OCI-LY7 (cell line): ENCODE data around the gene METTL27. TPM values are rescaled to one million over a fixed set of nuclear protein-coding genes. Genes with fewer than 3 reads are reported as not detected.

Experiments
- BruUV-seq: library from RNA; stranded (reverse); fragments of 400-500 nt; replicated peaks from 2 replicates; lab custom pipeline; 2021; lab: Mats Ljungman, UMichigan
- CTCF ChIA-PET: fragments of 300-600 bp; sonication (Branson Sonifier 250); formaldehyde crosslinking; loops from one replicate; lab custom pipeline; 2022; ENCODE audit warnings: antibody characterized with exemption; ENCODE audit not compliant: unreplicated experiment; lab: Charles Lee
- POLR2A ChIA-PET: fragments of 300-600 bp; sonication (Branson Sonifier 250); formaldehyde crosslinking; loops from one replicate; lab custom pipeline; 2022; ENCODE audit warnings: antibody characterized with exemption; lab: Charles Lee
- DNase-seq: peaks from one replicate; pipeline ENCODE4 v3.0.0-alpha.2; 2015; ENCODE audit warnings: low spot score
- H2AFZ ChIP-seq: fragments of 200-600 bp; sonication (generic), shearing (Covaris generic); 2 replicates; pipeline ENCODE4 v1.6.1; 2014; ENCODE audit warnings: mild to moderate bottlenecking, antibody characterized with exemption, low read length, moderate library complexity
- H3K27ac ChIP-seq: fragments of 200-600 bp; sonication (generic); 2 replicates; pipeline ENCODE4 v1.5.1; 2014; ENCODE audit warnings: mixed run types, low read depth, mild to moderate bottlenecking, moderate library complexity, low read length, inconsistent platforms; ENCODE audit not compliant: poor library complexity, severe bottlenecking
- H3K36me3 ChIP-seq: fragments of 200-600 bp; sonication (generic); 2 replicates; pipeline ENCODE4 v1.6.1; 2014; ENCODE audit warnings: mild to moderate bottlenecking, antibody characterized with exemption, low read length, moderate library complexity, mixed read lengths; ENCODE audit not compliant: insufficient read depth
- H3K4me1 ChIP-seq: fragments of 200-600 bp; sonication (generic); 2 replicates; pipeline ENCODE4 v1.5.1; 2014; ENCODE audit warnings: mild to moderate bottlenecking, low read length; ENCODE audit not compliant: insufficient read depth, poor library complexity, severe bottlenecking
- H3K4me2 ChIP-seq: fragments of 200-600 bp; sonication (generic); 2 replicates; pipeline ENCODE4 v1.6.1; 2014; ENCODE audit warnings: mild to moderate bottlenecking, low read length
- H3K4me3 ChIP-seq: fragments of 200-600 bp; sonication (generic); 2 replicates; pipeline ENCODE4 v1.5.1; 2014; ENCODE audit warnings: mild to moderate bottlenecking, low read depth, low read length; ENCODE audit not compliant: poor library complexity, severe bottlenecking
- H3K79me2 ChIP-seq: fragments of 200-600 bp; sonication (generic); 2 replicates; pipeline ENCODE4 v1.6.1; 2016; ENCODE audit warnings: low read depth, mild to moderate bottlenecking, low read length, moderate library complexity, mixed read lengths; ENCODE audit not compliant: insufficient read depth
- H3K9me2 ChIP-seq: fragments of 200-600 bp; sonication (generic); 2 replicates; pipeline ENCODE4 v1.6.1; 2016; ENCODE audit warnings: mild to moderate bottlenecking, low read length, mixed read lengths; ENCODE audit not compliant: insufficient read depth
- H3K9me3 ChIP-seq: fragments of 200-600 bp; sonication (generic); 2 replicates; pipeline ENCODE4 v1.6.1; 2014; ENCODE audit warnings: mild to moderate bottlenecking, mixed run types, low read length, mixed read lengths
- H4K20me1 ChIP-seq: fragments of 200-600 bp; sonication (generic); 2 replicates; pipeline ENCODE4 v1.6.1; 2014; ENCODE audit warnings: mild to moderate bottlenecking, antibody characterized with exemption, low read length, moderate library complexity, mixed read lengths; ENCODE audit not compliant: insufficient read depth
- EZH2phosphoT487 ChIP-seq: fragments of 200-600 bp; sonication (generic); IDR thresholded peaks from 2 replicates; pipeline ENCODE4 v1.6.1; 2018; ENCODE audit warnings: low read depth, borderline replicate concordance, mild to moderate bottlenecking, mixed run types, antibody characterized with exemption, low read length, moderate library complexity, mixed read lengths
- intact Hi-C: fragments of 100-400 bp; cut with micrococcal nuclease; formaldehyde crosslinking; loops from one replicate; pipeline ENCODE4 v1.10.0; 2022; ENCODE audit not compliant: unreplicated experiment
- total RNA-seq, 2 experiments: library from RNA; depleted of rRNA in 1 of 2; stranded (reverse); fragments of >200 nt in 1 of 2; shearing (Covaris generic) in 1 of 2; gene quantifications; 2 replicates each; pipeline ENCODE4 v1.2.3, GENCODE V29; 2014 to 2022
- TF ChIP-seq, protein P1 (sequence below): fragments of 200-600 bp; sonication (generic); conservative IDR thresholded peaks from 2 replicates; pipeline ENCODE4 v1.5.1; 2014; ENCODE audit warnings: mild to moderate bottlenecking, antibody characterized with exemption, low read length, moderate library complexity, mixed read lengths

Gene METTL27
- total RNA-seq, 2 experiments from 2014 or later, result 0.92 to 2.1 TPM

DNA sequence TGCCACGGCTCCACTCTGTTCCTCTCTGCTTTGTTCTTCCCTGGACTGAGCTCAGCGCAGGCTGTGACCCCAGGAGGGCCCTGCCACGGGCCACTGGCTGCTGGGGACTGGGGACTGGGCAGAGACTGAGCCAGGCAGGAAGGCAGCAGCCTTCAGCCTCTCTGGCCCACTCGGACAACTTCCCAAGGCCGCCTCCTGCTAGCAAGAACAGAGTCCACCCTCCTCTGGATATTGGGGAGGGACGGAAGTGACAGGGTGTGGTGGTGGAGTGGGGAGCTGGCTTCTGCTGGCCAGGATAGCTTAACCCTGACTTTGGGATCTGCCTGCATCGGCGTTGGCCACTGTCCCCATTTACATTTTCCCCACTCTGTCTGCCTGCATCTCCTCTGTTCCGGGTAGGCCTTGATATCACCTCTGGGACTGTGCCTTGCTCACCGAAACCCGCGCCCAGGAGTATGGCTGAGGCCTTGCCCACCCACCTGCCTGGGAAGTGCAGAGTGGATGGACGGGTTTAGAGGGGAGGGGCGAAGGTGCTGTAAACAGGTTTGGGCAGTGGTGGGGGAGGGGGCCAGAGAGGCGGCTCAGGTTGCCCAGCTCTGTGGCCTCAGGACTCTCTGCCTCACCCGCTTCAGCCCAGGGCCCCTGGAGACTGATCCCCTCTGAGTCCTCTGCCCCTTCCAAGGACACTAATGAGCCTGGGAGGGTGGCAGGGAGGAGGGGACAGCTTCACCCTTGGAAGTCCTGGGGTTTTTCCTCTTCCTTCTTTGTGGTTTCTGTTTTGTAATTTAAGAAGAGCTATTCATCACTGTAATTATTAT, 10.3 kb downstream of the METTL27 start:
- intact Hi-C loops, result no loop called here
- Histone ChIP-seq H3K9me3 (no peaks in the 10 kb centered on the region), H3K4me3 (no peak overlapping the region), H2AFZ (no peak overlapping the region), H3K27ac (no peak overlapping the region), H3K36me3 (no peaks in the 10 kb centered on the region), H3K4me1 (peaks cover 12% of the 10 kb centered on the region), H4K20me1 (no peaks in the 10 kb centered on the region), H3K4me2 (no peak overlapping the region), H3K79me2 (no peaks in the 10 kb centered on the region), H3K9me2 (no peaks in the 10 kb centered on the region)
- ChIA-PET CTCF (no interaction called here), POLR2A (interaction anchor here (1.4 kb wide), 1 partner anchor 11 kb away, joined by 8 read pairs; the partner anchor contains the start of gene METTL27)
- no peak for DNase-seq
- BruUV-seq, result no TSS peak
- TF ChIP-seq, protein P1, sequence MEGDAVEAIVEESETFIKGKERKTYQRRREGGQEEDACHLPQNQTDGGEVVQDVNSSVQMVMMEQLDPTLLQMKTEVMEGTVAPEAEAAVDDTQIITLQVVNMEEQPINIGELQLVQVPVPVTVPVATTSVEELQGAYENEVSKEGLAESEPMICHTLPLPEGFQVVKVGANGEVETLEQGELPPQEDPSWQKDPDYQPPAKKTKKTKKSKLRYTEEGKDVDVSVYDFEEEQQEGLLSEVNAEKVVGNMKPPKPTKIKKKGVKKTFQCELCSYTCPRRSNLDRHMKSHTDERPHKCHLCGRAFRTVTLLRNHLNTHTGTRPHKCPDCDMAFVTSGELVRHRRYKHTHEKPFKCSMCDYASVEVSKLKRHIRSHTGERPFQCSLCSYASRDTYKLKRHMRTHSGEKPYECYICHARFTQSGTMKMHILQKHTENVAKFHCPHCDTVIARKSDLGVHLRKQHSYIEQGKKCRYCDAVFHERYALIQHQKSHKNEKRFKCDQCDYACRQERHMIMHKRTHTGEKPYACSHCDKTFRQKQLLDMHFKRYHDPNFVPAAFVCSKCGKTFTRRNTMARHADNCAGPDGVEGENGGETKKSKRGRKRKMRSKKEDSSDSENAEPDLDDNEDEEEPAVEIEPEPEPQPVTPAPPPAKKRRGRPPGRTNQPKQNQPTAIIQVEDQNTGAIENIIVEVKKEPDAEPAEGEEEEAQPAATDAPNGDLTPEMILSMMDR, result no peak
- TF ChIP-seq EZH2phosphoT487, result no peak

DNA sequence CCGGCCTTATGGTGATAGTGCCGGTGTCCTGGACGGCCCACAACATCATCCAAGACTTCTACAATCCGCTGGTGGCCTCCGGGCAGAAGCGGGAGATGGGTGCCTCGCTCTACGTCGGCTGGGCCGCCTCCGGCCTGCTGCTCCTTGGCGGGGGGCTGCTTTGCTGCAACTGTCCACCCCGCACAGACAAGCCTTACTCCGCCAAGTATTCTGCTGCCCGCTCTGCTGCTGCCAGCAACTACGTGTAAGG, 10.8 kb downstream of the METTL27 start:
- Histone ChIP-seq H4K20me1 (no peaks in the 10 kb centered on the region), H3K9me2 (no peaks in the 10 kb centered on the region), H3K27ac (no peak overlapping the region), H3K4me2 (no peak overlapping the region), H2AFZ (no peak overlapping the region), H3K79me2 (no peaks in the 10 kb centered on the region), H3K4me1 (peaks cover 18% of the 10 kb centered on the region), H3K4me3 (no peak overlapping the region), H3K36me3 (no peaks in the 10 kb centered on the region), H3K9me3 (no peaks in the 10 kb centered on the region)
- ChIA-PET CTCF (no interaction called here), POLR2A (interaction anchor here (1.4 kb wide), 1 partner anchor 11 kb away, joined by 8 read pairs; the partner anchor contains the start of gene METTL27)
- no peak for TF ChIP-seq EZH2phosphoT487
- TF ChIP-seq, protein P1, result no peak
- no TSS peak for BruUV-seq
- no peak for DNase-seq
- intact Hi-C loops, result no loop called here
